HEK293 (cell line): Measurements from ENCODE around the gene HCFC1.

Experiments used
- CTCF ChIA-PET: fragments of 350-600 bp; formaldehyde crosslinking; extraction: SDS; loops from one replicate; lab custom pipeline; 2021; ENCODE audit warnings: antibody characterized with exemption; lab: Yijun Ruan, JAX
- POLR2A ChIA-PET: fragments of 300-600 bp; formaldehyde crosslinking; extraction: SDS; loops from one replicate; lab custom pipeline; 2020; ENCODE audit warnings: antibody characterized with exemption, inconsistent platforms; lab: Yijun Ruan, JAX
- H3K27ac ChIP-seq: fragments of 200-500 bp; sonication (Bioruptor generic); 2 replicates; pipeline ENCODE4 v1.5.1; 2014; ENCODE audit warnings: low read depth, low read length, control low read depth, inconsistent platforms; ENCODE audit errors: extremely low read depth
- H3K36me3 ChIP-seq, 2 experiments: fragments of 200-500 bp in 1 of 2; sonication (Bioruptor generic) in 1 of 2; 1 replicate in 1 of 2; 2 replicates in 1 of 2; pipeline ENCODE4 v1.5.1; 2014 to 2017; ENCODE audit warnings: inconsistent platforms in 2 of 2, low read length in 2 of 2; ENCODE audit not compliant: control insufficient read depth in 2 of 2, insufficient read depth in 1 of 2
- H3K4me1 ChIP-seq: fragments of 200-500 bp; sonication (Bioruptor generic); 2 replicates; pipeline ENCODE4 v1.5.1; 2014; ENCODE audit warnings: mild to moderate bottlenecking, low read length, inconsistent platforms; ENCODE audit not compliant: control insufficient read depth, insufficient read depth
- H3K4me3 ChIP-seq: 2 replicates; pipeline ENCODE4 v1.5.1; 2011; ENCODE audit warnings: low read depth, mild to moderate bottlenecking, control low read depth, low read length, moderate library complexity
- H3K9me3 ChIP-seq: fragments of 200-500 bp; sonication (Bioruptor generic); 2 replicates; pipeline ENCODE4 v1.5.1; 2014; ENCODE audit warnings: low read depth, low read length, inconsistent platforms; ENCODE audit not compliant: control insufficient read depth, insufficient read depth
- BCL11A ChIP-seq: fragments of 450-650 bp; formaldehyde crosslinking; IDR thresholded peaks from 2 replicates; pipeline ENCODE4 v1.5.1; 2016; ENCODE audit warnings: low read depth, missing biosample characterization, missing genetic modification characterization
- GLIS2 ChIP-seq: fragments of 450-650 bp; formaldehyde crosslinking; IDR thresholded peaks from 2 replicates; pipeline ENCODE4 v1.5.1; 2016; ENCODE audit warnings: missing biosample characterization, missing genetic modification characterization
- PATZ1 ChIP-seq: fragments of 450-650 bp; formaldehyde crosslinking; IDR thresholded peaks from 2 replicates; pipeline ENCODE4 v1.5.1; 2016; ENCODE audit warnings: missing biosample characterization, missing genetic modification characterization
- PRDM10 ChIP-seq: fragments of 450-650 bp; formaldehyde crosslinking; IDR thresholded peaks from 2 replicates; pipeline ENCODE4 v1.5.1; 2016; ENCODE audit warnings: missing biosample characterization, missing genetic modification characterization
- PRDM6 ChIP-seq: fragments of 450-650 bp; formaldehyde crosslinking; IDR thresholded peaks from 2 replicates; pipeline ENCODE4 v1.5.1; 2017; ENCODE audit warnings: missing biosample characterization, missing genetic modification characterization
- SALL2 ChIP-seq: fragments of 450-650 bp; formaldehyde crosslinking; IDR thresholded peaks from 2 replicates; pipeline ENCODE4 v1.5.0; 2017; ENCODE audit warnings: missing biosample characterization, mild to moderate bottlenecking, missing genetic modification characterization, borderline replicate concordance
- ZBTB49 ChIP-seq: fragments of 450-650 bp; formaldehyde crosslinking; IDR thresholded peaks from 2 replicates; pipeline ENCODE4 v1.5.1; 2016; ENCODE audit warnings: missing biosample characterization, missing genetic modification characterization, low read depth
- ZEB2 ChIP-seq: fragments of 450-650 bp; formaldehyde crosslinking; IDR thresholded peaks from 2 replicates; pipeline ENCODE4 v1.5.1; 2016; ENCODE audit warnings: missing biosample characterization, missing genetic modification characterization
- ZFP37 ChIP-seq: fragments of 450-650 bp; formaldehyde crosslinking; IDR thresholded peaks from 2 replicates; pipeline ENCODE4 v1.5.1; 2016; ENCODE audit warnings: missing biosample characterization, missing genetic modification characterization
- ZNF121 ChIP-seq: fragments of 450-650 bp; formaldehyde crosslinking; IDR thresholded peaks from 2 replicates; pipeline ENCODE4 v1.5.1; 2016; ENCODE audit warnings: missing biosample characterization, missing genetic modification characterization
- ZNF146 ChIP-seq: fragments of 450-650 bp; formaldehyde crosslinking; IDR thresholded peaks from 2 replicates; pipeline ENCODE4 v1.5.1; 2016; ENCODE audit warnings: missing biosample characterization, missing genetic modification characterization
- ZNF175 ChIP-seq: fragments of 450-650 bp; formaldehyde crosslinking; IDR thresholded peaks from 2 replicates; pipeline ENCODE4 v1.5.1; 2016; ENCODE audit warnings: missing biosample characterization, missing genetic modification characterization
- ZNF354C ChIP-seq: fragments of 450-650 bp; formaldehyde crosslinking; IDR thresholded peaks from 2 replicates; pipeline ENCODE4 v1.5.1; 2016; ENCODE audit warnings: missing biosample characterization, missing genetic modification characterization, low read depth, borderline replicate concordance
- ZNF391 ChIP-seq: fragments of 450-650 bp; formaldehyde crosslinking; IDR thresholded peaks from 2 replicates; pipeline ENCODE4 v1.5.1; 2016; ENCODE audit warnings: low read depth, missing biosample characterization, missing genetic modification characterization, borderline replicate concordance
- ZNF626 ChIP-seq: fragments of 450-650 bp; sonication (Bioruptor Pico); formaldehyde crosslinking; IDR thresholded peaks from 2 replicates; pipeline ENCODE4 v1.5.1; 2018; ENCODE audit warnings: missing biosample characterization, missing genetic modification characterization, inconsistent platforms
- ZNF837 ChIP-seq: fragments of 450-650 bp; formaldehyde crosslinking; IDR thresholded peaks from 2 replicates; pipeline ENCODE4 v1.5.1; 2016; ENCODE audit warnings: missing biosample characterization, missing genetic modification characterization
- ZSCAN18 ChIP-seq: fragments of 450-650 bp; formaldehyde crosslinking; IDR thresholded peaks from 2 replicates; pipeline ENCODE4 v1.5.1; 2016; ENCODE audit warnings: missing biosample characterization, missing genetic modification characterization
- ZSCAN23 ChIP-seq: fragments of 450-650 bp; formaldehyde crosslinking; IDR thresholded peaks from 2 replicates; pipeline ENCODE4 v1.5.1; 2016; ENCODE audit warnings: missing biosample characterization, missing genetic modification characterization

HCFC1 gene

GRCh38 chrX:154006947-154007346 is 35.3 kb upstream of the HCFC1 start:
- Histone ChIP-seq H3K36me3 (peaks cover 3 to 29% of the 10 kb centered on the region in 2 experiments; a peak in 2 of 3 replicates), H3K27ac (no peak overlapping the region), H3K9me3 (no peaks in the 10 kb centered on the region), H3K4me1 (no peaks in the 10 kb centered on the region), H3K4me3 (no peak overlapping the region)
- ChIA-PET POLR2A (interaction anchor here (2.0 kb wide), 1 partner anchor 34 kb away, joined by 5 read pairs; the partner anchor contains the start of gene TMEM187), CTCF (no interaction called here)
- TF ChIP-seq ZNF837 (tag by site-specific recombination) (no peak), ZNF175 (tag by site-specific recombination) (no peak), ZSCAN18 (tag by site-specific recombination) (no peak), ZEB2 (tag by site-specific recombination) (no peak), ZSCAN23 (no peak), ZNF121 (tag by site-specific recombination) (no peak), ZFP37 (tag by site-specific recombination) (no peak), SALL2 (tag by site-specific recombination) (no peak), ZNF391 (no peak), ZNF626 (no peak), PATZ1 (tag by site-specific recombination) (no peak), ZNF146 (no peak), PRDM10 (tag by site-specific recombination) (no peak), ZBTB49 (tag by site-specific recombination) (no peak)

GRCh38 chrX:154004315-154004714 is 32.7 kb upstream of the HCFC1 start:
- TF ChIP-seq BCL11A (no peak), ZNF354C (no peak), PRDM6 (tag by site-specific recombination) (no peak), GLIS2 (tag by site-specific recombination) (no peak)
- H3K27ac ChIP-seq, result no peak overlapping the region
- ChIA-PET CTCF (interaction anchor here (0.5 to 4.0 kb wide), 3 partner anchors 9 to 47 kb away, joined by 3 to 29 read pairs (median 3); no protein-coding TSS in a partner anchor), POLR2A (interaction anchor here (1.3 kb wide), 1 partner anchor 14 kb away, joined by 5 read pairs; no protein-coding TSS in a partner anchor)
- no peaks in the 10 kb centered on the region for H3K9me3 ChIP-seq
- H3K4me3 ChIP-seq, result no peak overlapping the region
- H3K4me1 ChIP-seq, result no peaks in the 10 kb centered on the region
- peaks cover 0 to 8% of the 10 kb centered on the region in 2 experiments; a peak in 2 of 3 replicates for H3K36me3 ChIP-seq
